NT2/D1 (cell line): ENCODE measurements around the gene LRP2BP.

Source experiments
- DNase-seq: peaks from one replicate; pipeline ENCODE4 v3.0.0-alpha.2; 2011; ENCODE audit warnings: low read depth, low spot score
- H3K27me3 ChIP-seq: 2 replicates; pipeline ENCODE4 v1.6.0; 2011; ENCODE audit warnings: mild to moderate bottlenecking; ENCODE audit not compliant: insufficient read length, insufficient read depth
- H3K36me3 ChIP-seq: 2 replicates; pipeline ENCODE4 v1.6.1; 2011; ENCODE audit warnings: mild to moderate bottlenecking, low read length, mixed read lengths; ENCODE audit not compliant: insufficient read depth, insufficient read length
- H3K4me1 ChIP-seq: 2 replicates; pipeline ENCODE4 v1.5.1; 2011; ENCODE audit not compliant: insufficient read depth, insufficient read length
- H3K4me3 ChIP-seq: 2 replicates; pipeline ENCODE4 v1.5.1; 2011; ENCODE audit warnings: low read depth; ENCODE audit not compliant: insufficient read length
- H3K9ac ChIP-seq: 2 replicates; pipeline ENCODE4 v1.6.0; 2011; ENCODE audit warnings: low read depth; ENCODE audit not compliant: insufficient read length
- H3K9me3 ChIP-seq: 2 replicates; pipeline ENCODE4 v1.5.1; 2011; ENCODE audit warnings: mild to moderate bottlenecking, low read length; ENCODE audit not compliant: insufficient read depth
- SUZ12 ChIP-seq: IDR thresholded peaks from 2 replicates; pipeline ENCODE4 v1.6.1; 2011; ENCODE audit not compliant: insufficient read length, insufficient read depth; ENCODE audit errors: extremely low read depth
- YY1 ChIP-seq: IDR thresholded peaks from 2 replicates; pipeline ENCODE4 v1.6.1; 2011; ENCODE audit not compliant: insufficient read length, insufficient read depth
- ZNF274 ChIP-seq: IDR thresholded peaks from 2 replicates; pipeline ENCODE4 v1.6.1; 2011; ENCODE audit warnings: mild to moderate bottlenecking, low read depth, low read length

Gene LRP2BP

GRCh38 chr4:185346975-185347601 lies 48.6 kb downstream of the LRP2BP start:
- no peak overlapping the region for H3K9ac ChIP-seq
- DNase-seq: no peak
- H3K4me1 ChIP-seq: no peaks in the 10 kb centered on the region
- no peak overlapping the region for H3K4me3 ChIP-seq
- TF ChIP-seq YY1: no peak
- TF ChIP-seq SUZ12: no peak
- no peak for TF ChIP-seq ZNF274
- H3K9me3 ChIP-seq: no peaks in the 10 kb centered on the region
- H3K27me3 ChIP-seq: no peaks in the 10 kb centered on the region
- peaks cover 6% of the 10 kb centered on the region for H3K36me3 ChIP-seq

DNA sequence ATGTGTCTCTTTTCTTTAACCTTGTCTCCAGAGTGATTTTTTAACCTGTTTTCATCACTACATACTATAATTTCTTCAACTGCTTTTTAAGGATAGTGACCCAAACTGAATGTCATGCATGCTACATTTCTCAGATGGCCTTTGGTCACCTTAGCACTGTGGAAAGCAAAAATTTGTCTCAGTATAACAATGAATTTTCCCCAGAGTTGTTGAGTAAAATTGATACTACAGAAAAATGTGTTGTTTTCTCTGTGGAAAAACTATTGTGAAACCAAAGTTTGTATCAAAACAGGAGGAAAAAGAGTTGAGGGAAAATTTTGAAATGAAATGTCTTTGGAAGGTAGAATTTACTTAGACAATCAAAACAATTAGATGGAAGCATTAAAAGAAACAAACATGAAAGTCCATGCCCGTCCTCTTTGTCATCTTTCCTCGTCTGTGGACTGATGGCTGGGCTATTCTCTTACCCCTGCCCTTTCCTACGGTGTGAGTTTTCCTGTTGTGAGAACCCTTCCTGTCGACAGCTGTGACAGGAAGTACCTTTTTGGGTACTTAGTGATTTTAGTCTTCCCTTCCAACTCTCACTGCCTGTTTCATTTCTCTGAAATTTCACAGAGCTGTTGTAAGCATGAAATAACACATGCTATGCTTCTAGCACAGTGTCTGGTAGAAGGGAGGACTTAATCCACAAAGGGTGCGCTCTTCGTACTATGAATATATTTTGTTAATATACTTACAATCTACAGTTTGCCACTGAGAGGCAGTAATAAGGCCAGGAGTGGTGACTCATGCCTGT lies 50.8 kb downstream of the LRP2BP start:
- no peaks in the 10 kb centered on the region for H3K27me3 ChIP-seq
- no peak for DNase-seq

DNA sequence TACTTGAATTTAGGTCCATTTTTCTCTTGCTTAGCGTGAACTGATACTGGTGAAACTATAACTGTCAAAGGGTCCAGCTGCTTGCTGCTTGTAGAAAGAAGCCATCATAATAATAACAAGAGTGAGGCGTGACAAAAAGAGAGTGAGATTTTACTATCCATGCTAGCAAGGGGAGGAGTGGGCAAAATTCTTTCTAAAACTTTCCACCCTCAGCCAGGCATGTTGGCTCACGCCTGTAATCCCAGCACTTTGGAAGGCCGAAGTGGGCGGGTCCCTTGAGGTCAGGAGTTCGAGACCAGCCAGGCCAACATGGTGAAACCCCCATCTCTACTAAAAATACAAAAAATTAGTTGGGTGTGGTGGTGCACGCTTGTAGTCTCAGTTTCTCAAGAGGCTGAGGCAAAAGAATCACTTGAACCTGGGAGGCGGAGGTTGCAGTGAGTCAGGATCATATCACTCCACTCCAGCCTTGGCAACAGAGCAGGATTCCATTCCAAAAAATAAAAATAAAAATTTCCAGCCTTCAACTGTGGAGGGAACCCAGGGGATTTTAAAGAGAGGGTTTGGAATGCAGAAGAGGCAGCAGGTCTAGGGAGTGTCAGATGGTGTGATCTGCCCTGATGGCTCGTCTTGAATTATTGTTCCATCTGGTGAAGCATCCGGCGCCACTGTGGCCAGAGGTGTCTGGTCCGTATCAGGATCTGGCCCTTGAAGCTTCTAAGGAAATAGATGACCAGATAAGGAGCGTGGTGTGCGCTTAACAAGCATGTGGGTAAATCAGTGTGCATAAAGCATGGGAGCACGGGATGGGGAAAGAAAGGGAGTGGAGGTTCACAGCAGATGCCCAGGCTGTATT lies 51.8 kb downstream of the LRP2BP start:
- TF ChIP-seq SUZ12 (no peak), ZNF274 (no peak), YY1 (no peak)
- DNase-seq: no peak
- no peaks in the 10 kb centered on the region for H3K9me3 ChIP-seq
- peaks cover 15% of the 10 kb centered on the region for H3K36me3 ChIP-seq
- no peak overlapping the region for H3K4me3 ChIP-seq
- no peaks in the 10 kb centered on the region for H3K27me3 ChIP-seq
- H3K4me1 ChIP-seq: no peaks in the 10 kb centered on the region
- H3K9ac ChIP-seq: no peak overlapping the region

More for the DNA sequence above, 50.8 kb downstream of the LRP2BP start:
- H3K36me3 ChIP-seq: peaks cover 13% of the 10 kb centered on the region
- H3K4me1 ChIP-seq: no peaks in the 10 kb centered on the region
- no peaks in the 10 kb centered on the region for H3K9me3 ChIP-seq
- TF ChIP-seq SUZ12: no peak
- TF ChIP-seq ZNF274: no peak
- TF ChIP-seq YY1: no peak
- no peak overlapping the region for H3K4me3 ChIP-seq
- no peak overlapping the region for H3K9ac ChIP-seq

GRCh38 chr4:185341841-185342240 lies 53.9 kb downstream of the LRP2BP start:
- Histone ChIP-seq H3K36me3 (peaks cover 15% of the 10 kb centered on the region), H3K4me1 (no peaks in the 10 kb centered on the region), H3K9ac (no peak overlapping the region), H3K27me3 (no peaks in the 10 kb centered on the region), H3K4me3 (no peak overlapping the region), H3K9me3 (no peaks in the 10 kb centered on the region; the same call in 1 of the 2 replicates)
- no peak for DNase-seq
- no peak for TF ChIP-seq SUZ12
- TF ChIP-seq ZNF274: no peak
- no peak for TF ChIP-seq YY1

GRCh38 chr4:185341377-185341776 lies 54.3 kb downstream of the LRP2BP start:
- Histone ChIP-seq H3K4me3 (no peak overlapping the region), H3K9me3 (no peaks in the 10 kb centered on the region; the same call in 1 of the 2 replicates), H3K27me3 (no peaks in the 10 kb centered on the region), H3K4me1 (no peaks in the 10 kb centered on the region), H3K9ac (no peak overlapping the region), H3K36me3 (peaks cover 13% of the 10 kb centered on the region)
- no peak for TF ChIP-seq YY1
- no peak for TF ChIP-seq ZNF274
- TF ChIP-seq SUZ12: no peak
- no peak for DNase-seq

- Histone ChIP-seq H3K9ac (no peak overlapping the region), H3K9me3 (no peaks in the 10 kb centered on the region; the same call in 1 of the 2 replicates), H3K4me3 (no peak overlapping the region), H3K4me1 (no peaks in the 10 kb centered on the region), H3K36me3 (peaks cover 13% of the 10 kb centered on the region), H3K27me3 (no peaks in the 10 kb centered on the region)
- no peak for DNase-seq
- TF ChIP-seq YY1: no peak
- TF ChIP-seq SUZ12: no peak
- no peak for TF ChIP-seq ZNF274
Measured at GRCh38 chr4:185339941-185340340, 55.8 kb downstream of the LRP2BP start.

GRCh38 chr4:185335579-185335978 lies 60.1 kb downstream of the LRP2BP start:
- Histone ChIP-seq H3K9me3 (peaks cover 1% of the 10 kb centered on the region), H3K4me1 (no peaks in the 10 kb centered on the region), H3K27me3 (no peaks in the 10 kb centered on the region), H3K4me3 (no peak overlapping the region), H3K36me3 (peaks cover 6% of the 10 kb centered on the region), H3K9ac (no peak overlapping the region)
- DNase-seq: no peak
- TF ChIP-seq SUZ12 (no peak), YY1 (no peak), ZNF274 (no peak)
